ENCODE measurements around the gene CFAP77.

- TF ChIP-seq CTCF (conservative IDR thresholded peaks at IDR 0.05 in 1 of 2, IDR thresholded peaks at IDR 0.05 in 1 of 2; ENCODE audit: extremely low read depth in 1 of 2, insufficient read depth in 1 of 2, low read depth in 1 of 2, low read length in 2 of 2) = no peak
- no peak for TF ChIP-seq EZH2 (IDR thresholded peaks at IDR 0.05; ENCODE audit: borderline replicate concordance, low read length)
These were observed 50.2 kb downstream of the CFAP77 start for GRCh38 chr9:132460240-132460639.
